Memory B cell (primary cell): ENCODE results near the gene ARL15.
A peak's percentile ranks its signal among the peaks of the same experiment; 100 is the strongest.

Experiments
- ATAC-seq: fragments of 150-1000 bp; cut with Tn5 transposase; 2 replicates; pipeline ENCODE4 v1.10.0; 2021; ENCODE audit warnings: low read depth, mild to moderate bottlenecking, moderate library complexity
- DNase-seq, 2 donors: peaks; one replicate each; pipeline ENCODE4 v3.0.0; 2022; ENCODE audit warnings: low spot score in 2 of 2
- H3K27ac Mint-ChIP-seq: one replicate; pipeline ENCODE4 v1.8.0; 2022; ENCODE audit warnings: mild to moderate bottlenecking, moderate library complexity, mixed read lengths
- H3K27me3 Mint-ChIP-seq: one replicate; pipeline ENCODE4 v1.8.0; 2022; ENCODE audit warnings: mixed read lengths
- H3K36me3 Mint-ChIP-seq: one replicate; pipeline ENCODE4 v1.8.0; 2022; ENCODE audit warnings: mild to moderate bottlenecking, mixed read lengths
- H3K4me1 Mint-ChIP-seq: one replicate; pipeline ENCODE4 v1.8.0; 2022; ENCODE audit warnings: mixed read lengths
- H3K4me3 Mint-ChIP-seq: one replicate; pipeline ENCODE4 v1.8.0; 2022; ENCODE audit warnings: mild to moderate bottlenecking, moderate library complexity, mixed read lengths
- H3K9me3 Mint-ChIP-seq: one replicate; pipeline ENCODE4 v1.8.0; 2022; ENCODE audit warnings: mixed read lengths

ARL15 gene

GRCh38 chr5:54207566-54207965 lies 102.8 kb downstream of the ARL15 start:
- Mint-ChIP-seq H3K9me3 (no peaks in the 10 kb centered on the region), H3K27me3 (no peaks in the 10 kb centered on the region), H3K27ac (no peak overlapping the region), H3K4me1 (peaks cover 15% of the 10 kb centered on the region), H3K4me3 (no peak overlapping the region), H3K36me3 (peaks cover 9% of the 10 kb centered on the region)
- no peak for ATAC-seq
- no peak for DNase-seq

GRCh38 chr5:54206580-54207229 lies 103.7 kb downstream of the ARL15 start:
- H3K4me3 Mint-ChIP-seq: no peak overlapping the region
- H3K36me3 Mint-ChIP-seq: peaks cover 9% of the 10 kb centered on the region
- no peak overlapping the region for H3K27ac Mint-ChIP-seq
- H3K27me3 Mint-ChIP-seq: no peaks in the 10 kb centered on the region
- H3K9me3 Mint-ChIP-seq: no peaks in the 10 kb centered on the region
- ATAC-seq (peak; percentile 47), DNase-seq (no peak)
- peaks cover 15% of the 10 kb centered on the region for H3K4me1 Mint-ChIP-seq

GRCh38 chr5:54205918-54206317 lies 104.5 kb downstream of the ARL15 start:
- Mint-ChIP-seq H3K4me1 (peaks cover 15% of the 10 kb centered on the region), H3K27me3 (no peaks in the 10 kb centered on the region), H3K36me3 (peaks cover 15% of the 10 kb centered on the region), H3K9me3 (peaks cover 4% of the 10 kb centered on the region), H3K4me3 (no peak overlapping the region), H3K27ac (no peak overlapping the region)
- DNase-seq: no peak
- ATAC-seq: no peak

- no peaks in the 10 kb centered on the region for H3K27me3 Mint-ChIP-seq
- peaks cover 15% of the 10 kb centered on the region for H3K4me1 Mint-ChIP-seq
- peaks cover 4% of the 10 kb centered on the region for H3K9me3 Mint-ChIP-seq
- peaks cover 20% of the 10 kb centered on the region for H3K36me3 Mint-ChIP-seq
- H3K27ac Mint-ChIP-seq: no peak overlapping the region
- DNase-seq (no peak), ATAC-seq (no peak)
- no peak overlapping the region for H3K4me3 Mint-ChIP-seq
Observed at GRCh38 chr5:54205453-54205852, 104.9 kb downstream of the ARL15 start.

- Mint-ChIP-seq H3K27ac (no peak overlapping the region), H3K36me3 (peaks cover 11% of the 10 kb centered on the region), H3K9me3 (peaks cover 4% of the 10 kb centered on the region), H3K4me3 (no peak overlapping the region), H3K4me1 (peaks cover 18% of the 10 kb centered on the region), H3K27me3 (no peaks in the 10 kb centered on the region)
- no peak for DNase-seq
- ATAC-seq: no peak
Observed at GRCh38 chr5:54197018-54197417, 113.4 kb downstream of the ARL15 start.

- Mint-ChIP-seq H3K27ac (no peak overlapping the region), H3K36me3 (peaks cover 3% of the 10 kb centered on the region), H3K4me1 (peaks cover 25% of the 10 kb centered on the region), H3K9me3 (no peaks in the 10 kb centered on the region), H3K27me3 (no peaks in the 10 kb centered on the region), H3K4me3 (no peak overlapping the region)
- ATAC-seq (no peak), DNase-seq (no peak)
Observed at GRCh38 chr5:54195701-54196100, 114.7 kb downstream of the ARL15 start.

- H3K36me3 Mint-ChIP-seq: peaks cover 2% of the 10 kb centered on the region
- H3K27ac Mint-ChIP-seq: no peak overlapping the region
- ATAC-seq: no peak
- H3K9me3 Mint-ChIP-seq: no peaks in the 10 kb centered on the region
- DNase-seq: no peak
- H3K27me3 Mint-ChIP-seq: no peaks in the 10 kb centered on the region
- H3K4me3 Mint-ChIP-seq: no peak overlapping the region
- H3K4me1 Mint-ChIP-seq: peaks cover 28% of the 10 kb centered on the region
Observed at GRCh38 chr5:54194318-54194717, 116.1 kb downstream of the ARL15 start.

- H3K27ac Mint-ChIP-seq: no peak overlapping the region
- H3K9me3 Mint-ChIP-seq: no peaks in the 10 kb centered on the region
Observed at GRCh38 chr5:54187694-54188093, 122.7 kb downstream of the ARL15 start.

GRCh38 chr5:54186912-54187445 lies 123.4 kb downstream of the ARL15 start:
- Mint-ChIP-seq H3K4me1 (peaks cover 21% of the 10 kb centered on the region), H3K27me3 (no peaks in the 10 kb centered on the region), H3K36me3 (peaks cover 8% of the 10 kb centered on the region), H3K9me3 (no peaks in the 10 kb centered on the region), H3K27ac (no peak overlapping the region), H3K4me3 (no peak overlapping the region)
- ATAC-seq (no peak), DNase-seq (no peak)

More at GRCh38 chr5:54187694-54188093, 122.7 kb downstream of the ARL15 start:
- no peak overlapping the region for H3K4me3 Mint-ChIP-seq
- H3K36me3 Mint-ChIP-seq: peaks cover 8% of the 10 kb centered on the region
- DNase-seq (no peak), ATAC-seq (no peak)
- H3K4me1 Mint-ChIP-seq: peaks cover 22% of the 10 kb centered on the region
- no peaks in the 10 kb centered on the region for H3K27me3 Mint-ChIP-seq

- no peaks in the 10 kb centered on the region for H3K9me3 Mint-ChIP-seq
- H3K27ac Mint-ChIP-seq: no peak overlapping the region
- no peak overlapping the region for H3K4me3 Mint-ChIP-seq
- no peaks in the 10 kb centered on the region for H3K27me3 Mint-ChIP-seq
- H3K4me1 Mint-ChIP-seq: peaks cover 14% of the 10 kb centered on the region
- H3K36me3 Mint-ChIP-seq: peaks cover 8% of the 10 kb centered on the region
- DNase-seq (no peak), ATAC-seq (no peak)
Observed at GRCh38 chr5:54186108-54186507, 124.3 kb downstream of the ARL15 start.

GRCh38 chr5:54184806-54185205 lies 125.6 kb downstream of the ARL15 start:
- ATAC-seq (no peak), DNase-seq (no peak)
- Mint-ChIP-seq H3K4me3 (no peak overlapping the region), H3K9me3 (no peaks in the 10 kb centered on the region), H3K27ac (no peak overlapping the region), H3K27me3 (no peaks in the 10 kb centered on the region), H3K36me3 (peaks cover 10% of the 10 kb centered on the region), H3K4me1 (peaks cover 13% of the 10 kb centered on the region)

GRCh38 chr5:54180630-54181031 lies 129.7 kb downstream of the ARL15 start:
- H3K27me3 Mint-ChIP-seq: no peaks in the 10 kb centered on the region
- no peak overlapping the region for H3K4me3 Mint-ChIP-seq
- H3K9me3 Mint-ChIP-seq: no peaks in the 10 kb centered on the region
- DNase-seq: no peak
- no peak overlapping the region for H3K27ac Mint-ChIP-seq
- H3K36me3 Mint-ChIP-seq: peaks cover 13% of the 10 kb centered on the region
- peaks cover 14% of the 10 kb centered on the region for H3K4me1 Mint-ChIP-seq
- ATAC-seq: no peak

GRCh38 chr5:54178991-54179390 lies 131.4 kb downstream of the ARL15 start:
- Mint-ChIP-seq H3K4me1 (peaks cover 14% of the 10 kb centered on the region), H3K27me3 (no peaks in the 10 kb centered on the region), H3K9me3 (peaks cover 1% of the 10 kb centered on the region), H3K36me3 (peaks cover 8% of the 10 kb centered on the region), H3K27ac (no peak overlapping the region), H3K4me3 (no peak overlapping the region)
- ATAC-seq: no peak
- no peak for DNase-seq

- H3K27me3 Mint-ChIP-seq: no peaks in the 10 kb centered on the region
- no peak for DNase-seq
- H3K27ac Mint-ChIP-seq: no peak overlapping the region
- H3K4me1 Mint-ChIP-seq: peaks cover 19% of the 10 kb centered on the region
- peaks cover 13% of the 10 kb centered on the region for H3K36me3 Mint-ChIP-seq
- ATAC-seq: no peak
- H3K9me3 Mint-ChIP-seq: peaks cover 4% of the 10 kb centered on the region
- H3K4me3 Mint-ChIP-seq: no peak overlapping the region
Observed at GRCh38 chr5:54178207-54178606, 132.2 kb downstream of the ARL15 start.

GRCh38 chr5:54177058-54177457 lies 133.3 kb downstream of the ARL15 start:
- H3K4me1 Mint-ChIP-seq: peaks cover 19% of the 10 kb centered on the region
- H3K4me3 Mint-ChIP-seq: no peak overlapping the region
- no peak overlapping the region for H3K27ac Mint-ChIP-seq
- no peak for ATAC-seq
- DNase-seq: no peak
- peaks cover 4% of the 10 kb centered on the region for H3K9me3 Mint-ChIP-seq
- H3K36me3 Mint-ChIP-seq: peaks cover 16% of the 10 kb centered on the region
- H3K27me3 Mint-ChIP-seq: no peaks in the 10 kb centered on the region
